CD4-positive, alpha-beta T cell treated with Interferon alpha-2 for 1 hour (primary cell): ENCODE data around the gene MBOAT1.

ENCODE experiments used
- DNase-seq, 2 donors: peaks; one replicate each; pipeline ENCODE4 v3.0.0-alpha.2; 2020 to 2022

The MBOAT1 gene

DNA sequence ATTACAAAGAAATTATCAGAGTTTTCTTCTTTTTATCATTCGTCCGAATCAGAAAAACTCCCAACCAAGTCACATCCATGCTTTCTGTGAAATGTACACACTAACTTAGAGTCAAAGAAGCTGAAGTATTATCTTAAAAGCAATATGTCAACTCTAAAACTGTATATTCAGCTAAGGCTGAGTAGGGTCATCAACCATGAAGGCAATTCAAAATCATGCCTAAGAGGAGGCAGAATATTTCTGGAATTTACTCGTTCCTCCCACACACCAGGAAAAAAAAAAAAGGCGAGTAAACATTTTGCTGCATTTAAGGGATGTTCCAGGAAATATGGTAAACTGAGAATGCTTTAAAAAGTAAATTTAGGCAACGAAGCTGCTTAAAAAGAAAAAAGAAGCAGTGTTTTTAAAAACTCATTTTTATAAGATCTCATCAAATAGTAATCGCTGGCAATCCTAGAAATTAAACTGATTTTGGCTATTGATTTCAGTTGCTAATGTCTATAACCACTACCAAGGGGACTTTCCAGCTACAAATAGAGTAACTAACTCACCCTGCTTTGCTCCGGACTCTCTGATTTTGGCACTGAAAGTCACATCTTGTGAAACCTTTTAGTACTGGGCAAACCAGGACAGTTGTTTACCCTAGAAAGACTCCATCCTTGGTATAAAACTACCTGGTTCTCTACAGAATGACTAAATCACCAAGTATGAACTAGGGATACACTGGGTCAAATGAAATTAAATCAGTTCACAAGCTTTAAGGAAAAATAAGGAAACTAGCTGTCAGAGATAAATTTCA lies 82.8 kb downstream of the MBOAT1 start:
- DNase-seq, result no peak

GRCh38 chr6:20128018-20128417 lies 84.3 kb downstream of the MBOAT1 start:
- DNase-seq, result no peak

DNA sequence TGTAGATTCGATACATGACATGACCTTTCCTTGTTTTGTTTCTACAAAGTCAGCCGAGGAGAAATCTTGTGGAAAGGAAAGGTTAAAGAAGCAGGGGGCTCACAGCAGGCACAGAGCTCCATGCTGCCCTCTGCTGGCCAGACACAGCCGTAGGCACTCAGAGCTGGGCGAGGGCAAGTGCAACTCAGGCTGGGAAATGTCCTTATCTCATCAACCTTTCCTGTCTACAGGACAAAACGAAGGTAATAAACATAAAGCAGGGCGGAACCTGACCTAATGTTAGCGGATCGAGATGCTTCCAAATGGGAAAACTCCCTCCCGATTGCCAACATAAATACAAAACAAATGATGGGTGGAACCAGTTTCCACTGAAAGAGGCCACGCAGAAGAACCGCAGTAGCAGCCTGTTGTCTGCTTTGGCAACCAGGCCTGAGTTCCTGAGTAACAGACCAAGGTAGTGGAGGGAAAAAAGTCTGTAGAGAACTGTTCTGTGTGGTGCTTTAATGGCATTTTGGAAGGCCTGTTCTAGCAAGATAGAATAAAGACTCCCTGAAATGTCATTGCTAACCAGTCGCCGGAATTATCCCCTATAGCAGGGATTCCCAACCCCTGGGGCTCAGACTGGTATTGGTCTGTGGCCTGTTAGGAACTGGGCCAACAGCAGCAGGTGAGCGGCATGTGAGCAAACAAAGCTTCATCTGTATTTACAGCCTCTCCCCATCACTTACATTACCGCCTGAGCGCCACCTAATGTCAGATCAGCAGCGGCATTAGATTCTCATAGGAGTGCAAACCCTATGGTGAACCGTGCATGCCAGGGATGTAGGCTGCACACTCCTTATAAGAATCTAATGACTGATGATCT lies 85.2 kb downstream of the MBOAT1 start:
- peak; percentile 25 to 53 for DNase-seq

- DNase-seq, result no peak
These were observed 86.0 kb downstream of the MBOAT1 start for GRCh38 chr6:20126102-20126752.

GRCh38 chr6:20124545-20124944 lies 87.7 kb downstream of the MBOAT1 start:
- no peak for DNase-seq

- no peak for DNase-seq
These were observed 92.8 kb downstream of the MBOAT1 start for GRCh38 chr6:20119485-20119884.

GRCh38 chr6:20118892-20119291 lies 93.4 kb downstream of the MBOAT1 start:
- no peak for DNase-seq

DNA sequence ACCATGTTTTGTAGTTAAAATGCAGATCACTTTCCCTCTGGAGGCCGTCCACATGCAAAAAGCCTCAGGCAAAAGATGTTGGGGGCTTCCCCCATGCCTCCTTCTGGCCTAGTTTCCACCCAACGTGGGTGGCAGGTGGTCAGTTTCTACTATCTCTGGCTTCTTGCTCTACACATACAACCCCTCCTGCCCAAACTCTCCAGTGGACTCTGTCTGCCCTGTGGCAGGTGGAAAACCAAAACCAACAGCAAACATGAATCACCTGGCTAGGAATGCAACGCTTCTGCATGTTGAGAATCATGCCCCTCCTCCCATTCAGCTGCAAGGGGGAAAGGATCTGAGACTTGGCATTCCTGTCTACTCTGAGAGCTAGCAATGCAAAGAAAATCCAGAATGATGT lies 94.8 kb downstream of the MBOAT1 start:
- DNase-seq, result no peak

GRCh38 chr6:20116792-20117191 lies 95.5 kb downstream of the MBOAT1 start:
- DNase-seq, result no peak

GRCh38 chr6:20115246-20115980 lies 96.9 kb downstream of the MBOAT1 start:
- no peak for DNase-seq

DNA sequence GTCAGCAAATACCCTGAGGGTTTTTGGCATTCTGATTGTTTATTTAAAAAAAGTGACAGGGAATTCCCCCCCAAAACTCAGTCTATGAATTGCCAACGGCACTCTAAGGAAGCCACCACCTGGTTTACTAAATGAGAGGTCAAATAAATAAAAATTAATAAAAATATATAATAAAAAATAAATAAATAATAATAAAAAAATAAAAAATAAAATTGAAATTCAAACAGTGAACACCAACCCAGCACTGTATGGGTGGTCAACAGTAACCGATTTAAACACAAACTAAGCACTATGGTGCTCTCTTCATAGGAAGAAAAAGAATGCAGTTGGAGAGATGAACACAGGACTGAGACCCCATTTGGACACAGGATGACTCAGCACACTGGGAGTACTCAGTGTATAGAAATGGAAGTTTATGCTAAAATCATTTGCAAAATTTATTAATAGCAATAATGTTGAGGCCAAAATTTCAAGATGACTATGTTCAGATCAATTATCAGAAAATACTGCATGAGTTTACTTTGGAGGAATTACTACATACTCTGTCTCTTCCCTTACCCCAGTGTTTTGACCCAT lies 98.5 kb downstream of the MBOAT1 start:
- no peak for DNase-seq

GRCh38 chr6:20112841-20113240 lies 99.4 kb downstream of the MBOAT1 start:
- no peak for DNase-seq

GRCh38 chr6:20112241-20112640 lies 100.0 kb downstream of the MBOAT1 start:
- DNase-seq, result no peak

GRCh38 chr6:20110478-20110877 lies 101.8 kb downstream of the MBOAT1 start:
- DNase-seq, result no peak

DNA sequence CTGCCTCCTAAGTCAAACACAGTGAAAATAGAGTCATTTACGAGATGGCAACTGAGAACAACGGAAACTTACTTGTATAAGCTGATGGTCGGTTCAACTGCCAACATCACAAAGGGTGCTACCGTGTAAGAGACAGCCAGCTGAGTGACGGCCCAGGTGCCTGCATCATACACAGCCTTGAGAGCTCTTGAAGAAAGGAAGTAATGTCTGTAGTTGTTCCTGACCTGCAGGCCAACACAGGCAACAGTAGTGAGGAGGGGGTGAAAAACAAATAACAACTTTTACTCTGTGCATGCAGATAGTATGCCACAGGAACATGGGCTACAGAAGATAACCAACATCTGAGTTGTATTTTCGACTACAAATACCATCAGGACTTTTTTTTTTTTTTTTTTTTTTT lies 102.7 kb downstream of the MBOAT1 start:
- no peak for DNase-seq

- DNase-seq, result no peak
These were observed 106.4 kb downstream of the MBOAT1 start for GRCh38 chr6:20105838-20106237.

GRCh38 chr6:20104696-20105095 lies 107.6 kb downstream of the MBOAT1 start:
- DNase-seq, result no peak

- no peak for DNase-seq
These were observed 109.7 kb downstream of the MBOAT1 start for GRCh38 chr6:20102397-20103073.

DNA sequence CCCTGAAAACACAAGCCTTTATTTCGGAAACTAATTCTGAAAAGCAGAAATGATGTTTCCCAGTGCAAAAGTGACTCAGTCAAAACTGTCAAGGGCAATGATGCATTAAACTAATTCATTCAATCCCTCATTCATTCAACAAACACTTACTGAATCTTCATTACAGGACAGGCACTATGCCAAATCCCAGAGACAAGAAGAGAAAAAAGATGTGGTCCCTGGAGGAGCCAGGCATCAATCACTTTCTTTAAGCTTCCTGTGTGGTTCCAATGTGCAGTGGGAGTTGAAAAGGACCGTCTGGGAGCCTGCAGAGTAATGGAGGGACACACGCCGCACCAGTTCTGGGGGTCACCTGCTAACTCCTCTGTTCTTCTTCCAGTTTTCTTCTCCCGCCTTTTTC lies 113.1 kb downstream of the MBOAT1 start:
- no peak for DNase-seq

DNA sequence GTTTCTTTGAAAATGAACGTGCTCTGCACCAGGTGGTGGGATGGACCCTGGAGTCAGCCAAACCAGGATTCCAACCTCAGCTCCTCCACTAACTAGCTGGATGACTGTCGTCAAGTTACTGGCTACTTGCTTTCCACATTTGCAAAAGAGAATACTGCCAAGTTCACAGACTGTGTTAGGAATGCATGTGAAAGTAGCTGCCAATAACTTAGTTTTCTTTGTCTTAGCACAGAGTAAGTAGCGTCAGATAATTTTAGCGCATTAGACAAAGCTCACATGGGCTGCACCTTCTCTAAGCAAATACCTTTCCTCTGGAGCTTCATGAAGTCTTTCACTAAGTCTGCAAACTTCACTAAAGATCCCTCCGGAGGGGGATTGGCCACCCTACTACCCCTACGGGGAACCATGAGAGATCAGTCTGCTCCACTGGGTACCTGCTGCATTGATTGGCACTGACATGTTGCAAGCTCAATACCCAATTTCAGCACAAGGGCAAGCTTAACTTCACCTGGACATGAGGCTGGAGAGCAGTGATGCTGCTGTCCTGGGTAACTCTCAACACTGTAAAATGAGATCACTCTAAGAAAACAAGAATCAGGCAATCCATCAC lies 113.9 kb downstream of the MBOAT1 start:
- DNase-seq, result no peak

DNA sequence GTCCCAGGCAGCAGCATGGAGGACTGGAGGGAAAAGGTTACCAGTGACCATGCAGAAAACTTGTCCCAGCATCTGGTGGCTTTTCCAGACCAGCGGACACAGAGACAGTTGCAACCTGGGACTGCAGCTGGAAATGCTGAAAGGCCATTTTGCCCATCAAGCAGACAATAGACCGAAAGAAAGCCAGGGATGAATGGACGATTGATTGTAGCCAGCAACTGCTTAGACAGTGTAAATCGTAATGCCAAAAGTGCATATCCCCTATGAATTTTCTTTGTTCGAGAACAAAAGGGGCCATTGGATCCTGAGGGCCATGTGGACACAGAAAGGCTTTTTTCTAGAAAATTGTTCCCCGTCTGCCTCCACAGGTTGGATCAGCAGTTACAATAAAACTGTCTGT lies 115.7 kb downstream of the MBOAT1 start:
- DNase-seq, result no peak
